Measurements from ENCODE around the gene ATG10.

ATG10 gene

GRCh38 chr5:82106756-82107155 lies 134.9 kb downstream of the ATG10 start:
- TF ChIP-seq POLR2AphosphoS5 (IDR thresholded peaks at IDR 0.05; ENCODE audit: low read depth, low read length) (no peak), TAF1 (IDR thresholded peaks at IDR 0.05; ENCODE audit: borderline replicate concordance, insufficient read depth, low read length) (no peak), SIN3A (IDR thresholded peaks at IDR 0.05; ENCODE audit: borderline replicate concordance, insufficient read depth, low read length) (no peak), FOXP2 (optimal IDR thresholded peaks at IDR 0.05; ENCODE audit: borderline replicate concordance, extremely low read depth, extremely low read length, insufficient read depth) (no peak), REST (IDR thresholded peaks at IDR 0.05; ENCODE audit: insufficient read depth in 1 of 2, low read depth in 2 of 2, low read length in 2 of 2) (no peak)

GRCh38 chr5:82107267-82107666 lies 135.4 kb downstream of the ATG10 start:
- TF ChIP-seq FOXP2 (optimal IDR thresholded peaks at IDR 0.05; ENCODE audit: borderline replicate concordance, extremely low read depth, extremely low read length, insufficient read depth) (no peak), SIN3A (IDR thresholded peaks at IDR 0.05; ENCODE audit: borderline replicate concordance, insufficient read depth, low read length) (no peak), REST (IDR thresholded peaks at IDR 0.05; ENCODE audit: insufficient read depth in 1 of 2, low read depth in 2 of 2, low read length in 2 of 2) (no peak), POLR2AphosphoS5 (IDR thresholded peaks at IDR 0.05; ENCODE audit: low read depth, low read length) (no peak), TAF1 (IDR thresholded peaks at IDR 0.05; ENCODE audit: borderline replicate concordance, insufficient read depth, low read length) (no peak)

GRCh38 chr5:82109013-82109412 lies 137.2 kb downstream of the ATG10 start:
- TF ChIP-seq REST (IDR thresholded peaks at IDR 0.05; ENCODE audit: insufficient read depth in 1 of 2, low read depth in 2 of 2, low read length in 2 of 2): no peak
- no peak for TF ChIP-seq FOXP2 (optimal IDR thresholded peaks at IDR 0.05; ENCODE audit: borderline replicate concordance, extremely low read depth, extremely low read length, insufficient read depth)
- TF ChIP-seq SIN3A (IDR thresholded peaks at IDR 0.05; ENCODE audit: borderline replicate concordance, insufficient read depth, low read length): no peak
- no peak for TF ChIP-seq TAF1 (IDR thresholded peaks at IDR 0.05; ENCODE audit: borderline replicate concordance, insufficient read depth, low read length)
- no peak for TF ChIP-seq POLR2AphosphoS5 (IDR thresholded peaks at IDR 0.05; ENCODE audit: low read depth, low read length)

- TF ChIP-seq FOXP2 (optimal IDR thresholded peaks at IDR 0.05; ENCODE audit: borderline replicate concordance, extremely low read depth, extremely low read length, insufficient read depth) (no peak), SIN3A (IDR thresholded peaks at IDR 0.05; ENCODE audit: borderline replicate concordance, insufficient read depth, low read length) (no peak), TAF1 (IDR thresholded peaks at IDR 0.05; ENCODE audit: borderline replicate concordance, insufficient read depth, low read length) (no peak), REST (IDR thresholded peaks at IDR 0.05; ENCODE audit: insufficient read depth in 1 of 2, low read depth in 2 of 2, low read length in 2 of 2) (no peak), POLR2AphosphoS5 (IDR thresholded peaks at IDR 0.05; ENCODE audit: low read depth, low read length) (no peak)
Observed at GRCh38 chr5:82111191-82111590, 139.4 kb downstream of the ATG10 start.

GRCh38 chr5:82115858-82116257 lies 144.0 kb downstream of the ATG10 start:
- TF ChIP-seq FOXP2 (optimal IDR thresholded peaks at IDR 0.05; ENCODE audit: borderline replicate concordance, extremely low read depth, extremely low read length, insufficient read depth) (no peak), SIN3A (IDR thresholded peaks at IDR 0.05; ENCODE audit: borderline replicate concordance, insufficient read depth, low read length) (no peak), REST (IDR thresholded peaks at IDR 0.05; ENCODE audit: insufficient read depth in 1 of 2, low read depth in 2 of 2, low read length in 2 of 2) (no peak), POLR2AphosphoS5 (IDR thresholded peaks at IDR 0.05; ENCODE audit: low read depth, low read length) (no peak), TAF1 (IDR thresholded peaks at IDR 0.05; ENCODE audit: borderline replicate concordance, insufficient read depth, low read length) (no peak)
